ENCODE results near the gene XPO5. TPM values are rescaled to one million over a fixed set of nuclear protein-coding genes. Genes with fewer than 3 reads are reported as not detected.

The XPO5 gene
- total RNA-seq, 3 donors from 2014 or later (not counting 1 experiment from before 2014, with no cell fraction given), result 47.6 to 54.6 (median 48.7) TPM

DNA sequence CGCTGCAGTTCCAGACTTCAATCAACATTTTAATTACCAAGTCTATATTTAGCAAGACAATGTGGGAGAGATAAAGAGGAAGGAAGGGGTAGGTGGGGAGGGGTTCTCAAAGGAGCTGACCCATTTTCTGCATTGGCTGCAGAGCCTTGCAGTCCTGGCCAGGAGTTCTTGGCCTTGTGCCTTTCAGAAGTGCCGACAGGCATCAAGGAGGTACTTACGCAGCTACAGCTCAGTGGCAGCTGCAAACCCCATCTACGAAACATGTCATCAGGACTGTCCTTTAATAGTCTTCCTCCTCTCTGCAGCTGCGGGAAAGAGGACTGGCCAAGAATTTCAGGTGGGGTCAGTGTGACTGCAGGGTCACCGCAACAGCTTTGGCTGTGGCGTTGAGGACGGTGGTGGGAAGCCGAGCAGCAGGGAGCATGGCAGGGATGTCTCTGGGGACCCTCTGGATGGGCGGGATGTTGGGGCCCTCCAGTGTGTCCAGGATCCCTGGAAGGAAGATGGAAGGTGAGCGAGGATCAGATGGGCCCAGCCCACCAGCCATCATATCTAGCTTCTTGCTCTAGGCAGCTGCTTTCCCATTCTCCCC lies 63.9 kb downstream of the XPO5 start:
- H3K36me3 ChIP-seq (ENCODE audit: control insufficient read depth, insufficient read depth, low read length), result peaks cover 40% of the 10 kb centered on the region
- WGBS (ENCODE audit: insufficient coverage), result 94% methylated on average over 10 of the region's 11 CpGs
- peaks cover 6% of the 10 kb centered on the region for H3K36me3 Mint-ChIP-seq

DNA sequence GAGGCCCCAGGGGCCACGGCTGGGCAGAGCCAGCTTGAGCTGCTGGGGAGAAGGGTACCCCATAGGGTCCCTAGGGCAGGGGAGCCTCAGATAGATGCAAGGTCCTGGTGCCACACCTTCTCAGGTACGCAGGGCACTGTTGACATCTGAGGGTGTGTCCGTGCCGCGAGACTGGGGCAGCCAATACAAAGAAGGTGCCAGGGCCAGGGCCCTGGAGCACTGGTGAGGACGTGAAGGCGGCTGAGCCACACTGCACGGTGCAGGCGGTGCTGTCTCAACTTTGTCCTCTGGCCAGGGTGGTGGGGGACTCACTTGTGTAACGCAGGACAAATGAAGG lies 65.0 kb downstream of the XPO5 start:
- Histone ChIP-seq H3K36me3 (ENCODE audit: control insufficient read depth, insufficient read depth, low read length) (peaks cover 43% of the 10 kb centered on the region), H3K4me3 (ENCODE audit: low read length) (no peak overlapping the region), H3K4me1 (ENCODE audit: control insufficient read depth, insufficient read depth, low read length) (peaks cover 25% of the 10 kb centered on the region), H3K9me3 (ENCODE audit: control insufficient read depth, insufficient read depth, low read length) (no peaks in the 10 kb centered on the region), H3K27ac (ENCODE audit: low read length) (no peak overlapping the region), H3K27me3 (ENCODE audit: control insufficient read depth, insufficient read depth, low read length) (peaks cover 17% of the 10 kb centered on the region)
- ATAC-seq (no peak), DNase-seq (no peak)
- Mint-ChIP-seq H3K27ac (peak overlapping the region in 1 of 2 donors; percentile 58), H3K4me3 (peak overlapping the region; percentile 22), H3K27me3 (ENCODE audit: low read depth in 2 of 2) (peaks cover 10 to 12% of the 10 kb centered on the region in 2 donors), H3K36me3 (peaks cover 6% of the 10 kb centered on the region), H3K9me3 (no peaks in the 10 kb centered on the region), H3K4me1 (peaks cover 7 to 28% of the 10 kb centered on the region in 2 donors)
- intact Hi-C loops (cut with micrococcal nuclease), result loop anchor here (10.0 kb wide), 2 partner anchors 64 to 146 kb away; partner anchors contain the start of genes POLH, XPO5 and ZNF318
- TF ChIP-seq, protein P1, sequence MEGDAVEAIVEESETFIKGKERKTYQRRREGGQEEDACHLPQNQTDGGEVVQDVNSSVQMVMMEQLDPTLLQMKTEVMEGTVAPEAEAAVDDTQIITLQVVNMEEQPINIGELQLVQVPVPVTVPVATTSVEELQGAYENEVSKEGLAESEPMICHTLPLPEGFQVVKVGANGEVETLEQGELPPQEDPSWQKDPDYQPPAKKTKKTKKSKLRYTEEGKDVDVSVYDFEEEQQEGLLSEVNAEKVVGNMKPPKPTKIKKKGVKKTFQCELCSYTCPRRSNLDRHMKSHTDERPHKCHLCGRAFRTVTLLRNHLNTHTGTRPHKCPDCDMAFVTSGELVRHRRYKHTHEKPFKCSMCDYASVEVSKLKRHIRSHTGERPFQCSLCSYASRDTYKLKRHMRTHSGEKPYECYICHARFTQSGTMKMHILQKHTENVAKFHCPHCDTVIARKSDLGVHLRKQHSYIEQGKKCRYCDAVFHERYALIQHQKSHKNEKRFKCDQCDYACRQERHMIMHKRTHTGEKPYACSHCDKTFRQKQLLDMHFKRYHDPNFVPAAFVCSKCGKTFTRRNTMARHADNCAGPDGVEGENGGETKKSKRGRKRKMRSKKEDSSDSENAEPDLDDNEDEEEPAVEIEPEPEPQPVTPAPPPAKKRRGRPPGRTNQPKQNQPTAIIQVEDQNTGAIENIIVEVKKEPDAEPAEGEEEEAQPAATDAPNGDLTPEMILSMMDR (IDR thresholded peaks at IDR 0.05), result no peak
- 94% methylated on average over 10 of the region's 10 CpGs for WGBS (ENCODE audit: insufficient coverage)

More for the DNA sequence above, 63.9 kb downstream of the XPO5 start:
- Mint-ChIP-seq H3K27me3 (ENCODE audit: low read depth in 2 of 2) (peaks cover 10 to 12% of the 10 kb centered on the region in 2 donors), H3K27ac (peak overlapping the region in 1 of 2 donors; percentile 7), H3K4me3 (no peak overlapping the region), H3K4me1 (peaks cover 7 to 28% of the 10 kb centered on the region in 2 donors), H3K9me3 (no peaks in the 10 kb centered on the region)
- peaks cover 17% of the 10 kb centered on the region for H3K27me3 ChIP-seq (ENCODE audit: control insufficient read depth, insufficient read depth, low read length)
- peaks cover 29% of the 10 kb centered on the region for H3K4me1 ChIP-seq (ENCODE audit: control insufficient read depth, insufficient read depth, low read length)
- DNase-seq, result no peak
- no peaks in the 10 kb centered on the region for H3K9me3 ChIP-seq (ENCODE audit: control insufficient read depth, insufficient read depth, low read length)
- TF ChIP-seq, protein P1 (IDR thresholded peaks at IDR 0.05), result no peak
- no peak overlapping the region for H3K27ac ChIP-seq (ENCODE audit: low read length)
- intact Hi-C loops (cut with micrococcal nuclease), result loop anchor here (10.0 kb wide), 2 partner anchors 63 to 147 kb away; partner anchors contain the start of genes POLH, XPO5 and ZNF318
- H3K4me3 ChIP-seq (ENCODE audit: low read length), result no peak overlapping the region
- ATAC-seq, result no peak

DNA sequence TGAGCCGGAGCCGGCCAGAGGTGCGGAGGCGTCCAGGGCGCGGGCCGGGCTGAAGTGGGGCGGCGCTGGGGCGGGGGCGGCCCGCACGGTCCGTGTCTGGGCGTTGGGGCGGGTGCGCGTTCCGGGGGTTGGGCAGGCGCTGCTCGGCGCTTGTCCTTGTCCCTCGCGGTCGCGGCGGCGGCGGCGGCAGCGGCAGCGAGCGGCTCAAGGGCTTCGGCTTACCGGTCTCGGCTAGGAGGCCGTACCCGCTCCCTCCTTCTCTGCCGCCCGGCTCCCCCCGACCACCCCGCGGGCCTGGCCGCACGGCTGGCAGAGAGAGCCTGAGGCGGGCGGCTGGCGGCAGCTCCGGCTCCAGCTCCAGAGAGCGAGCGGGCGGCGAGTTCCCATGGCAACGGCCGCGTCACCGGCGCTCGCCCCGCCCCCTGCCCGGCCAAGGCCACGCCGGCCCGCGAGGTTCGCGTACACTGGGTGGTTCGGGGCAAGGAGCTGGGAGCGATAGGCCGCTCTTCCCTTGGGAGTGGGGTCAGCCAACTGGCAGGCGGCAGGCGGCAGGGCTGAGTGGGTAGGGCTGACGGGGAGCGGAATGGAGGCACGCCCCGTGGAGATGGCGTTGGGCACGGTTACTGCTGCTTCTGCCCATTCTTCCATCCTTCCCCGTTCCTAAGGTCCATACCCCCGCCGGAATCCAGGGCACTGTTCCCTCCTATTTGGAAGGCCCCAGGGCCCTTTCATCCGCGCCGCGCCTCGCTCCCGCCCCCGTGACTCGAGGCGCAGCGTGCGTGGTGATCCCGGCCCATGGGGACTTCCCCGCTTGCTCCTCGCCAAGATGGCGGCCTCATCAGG lies 65.6 kb downstream of the XPO5 start, which contains the start of gene LRRC73:
Gene LRRC73 (minus strand): TSS at position 363 of the 843 bp plus-strand sequence. CDS start 561 bp downstream, outside the sequence.
- TF ChIP-seq, protein P1 (IDR thresholded peaks at IDR 0.05), result no peak
- Histone ChIP-seq H3K9me3 (ENCODE audit: control insufficient read depth, insufficient read depth, low read length) (no peaks in the 10 kb centered on the region), H3K36me3 (ENCODE audit: control insufficient read depth, insufficient read depth, low read length) (peaks cover 44% of the 10 kb centered on the region), H3K27ac (ENCODE audit: low read length) (no peak within 1 kb of the TSS), H3K4me3 (ENCODE audit: low read length) (no peak within 1 kb of the TSS), H3K4me1 (ENCODE audit: control insufficient read depth, insufficient read depth, low read length) (peaks cover 19% of the 10 kb centered on the region), H3K27me3 (ENCODE audit: control insufficient read depth, insufficient read depth, low read length) (peaks cover 17% of the 10 kb centered on the region)
- peak within 1 kb of the TSS; percentile 80 for H3K4me3 Mint-ChIP-seq
- peak; percentile 85 to 87 for DNase-seq
- H3K27me3 Mint-ChIP-seq (ENCODE audit: low read depth in 2 of 2), result peaks cover 10 to 12% of the 10 kb centered on the region in 2 donors
- no peaks in the 10 kb centered on the region for H3K9me3 Mint-ChIP-seq
- H3K4me1 Mint-ChIP-seq, result peaks cover 7 to 28% of the 10 kb centered on the region in 2 donors
- H3K27ac Mint-ChIP-seq, result peak within 1 kb of the TSS in 1 of 2 donors; percentile 87
- intact Hi-C loops (cut with micrococcal nuclease), result loop anchor here (10.0 kb wide), 3 partner anchors 65 to 275 kb away; partner anchors contain the start of genes POLH, XPO5 and ZNF318
- peak; percentile 83 to 85 (median 84) for ATAC-seq
- H3K36me3 Mint-ChIP-seq, result peaks cover 6% of the 10 kb centered on the region
- 16% methylated on average over 96 of the region's 96 CpGs for WGBS (ENCODE audit: insufficient coverage)

Data from natural killer cell (primary cell).